Esophagus (tissue), 2 donors: ENCODE measurements around the gene EHBP1. TPM values are rescaled to one million over a fixed set of nuclear protein-coding genes. Genes with fewer than 3 reads are reported as not detected.

Experiments used
- H3K27ac ChIP-seq, 2 donors: one replicate each; pipeline ENCODE4 v1.5.1; 2013; ENCODE audit warnings: low read depth in 2 of 2, mild to moderate bottlenecking in 2 of 2, inconsistent platforms in 1 of 2, low read length in 1 of 2, moderate library complexity in 1 of 2
- H3K27me3 ChIP-seq, 2 donors: one replicate each; pipeline ENCODE4 v1.6.1; 2013; ENCODE audit warnings: low read length in 2 of 2, control low read depth in 1 of 2, mild to moderate bottlenecking in 1 of 2; ENCODE audit not compliant: insufficient read depth in 2 of 2, control insufficient read depth in 1 of 2
- H3K36me3 ChIP-seq, 2 donors: one replicate each; pipeline ENCODE4 v1.6.1; 2013; ENCODE audit warnings: low read length in 1 of 2; ENCODE audit not compliant: control insufficient read depth in 2 of 2, insufficient read depth in 2 of 2
- H3K4me1 ChIP-seq, 2 donors: one replicate each; pipeline ENCODE4 v1.6.1; 2013; ENCODE audit warnings: low read length in 1 of 2; ENCODE audit not compliant: control insufficient read depth in 2 of 2, insufficient read depth in 2 of 2
- H3K4me3 ChIP-seq, 2 donors: one replicate each; pipeline ENCODE4 v1.5.1; 2013; ENCODE audit warnings: low read length in 2 of 2, mild to moderate bottlenecking in 2 of 2, low read depth in 1 of 2, moderate library complexity in 1 of 2
- H3K9me3 ChIP-seq, 2 donors: one replicate each; pipeline ENCODE4 v1.6.1; 2013; ENCODE audit warnings: mild to moderate bottlenecking in 2 of 2, low read depth in 1 of 2, low read length in 1 of 2, moderate library complexity in 1 of 2; ENCODE audit not compliant: control insufficient read depth in 2 of 2, insufficient read depth in 1 of 2
- WGBS, 2 donors: extraction: QIAGEN DNeasy Blood & Tissue Kit; methylation state at CpG; one replicate each; pipeline ENCODE4 v1.1.7; 2013; 5-methylcytosine and 5-hydroxymethylcytosine counted together
- polyA plus RNA-seq, 2 donors: library from polyadenylated mRNA; stranded (reverse); fragments of 200-250 nt; gene quantifications; one replicate each; pipeline ENCODE4 v1.2.3, GENCODE V29; 2013
- donor health status: healthy with polysubstance abuse.
- donor health status: Bipolar disorder and iron deficiency.

Gene EHBP1
- polyA plus RNA-seq = 10 to 100 TPM; 14.1 to 28.9 TPM

- H3K36me3 ChIP-seq = no peaks in the 10 kb centered on the region
- H3K27me3 ChIP-seq = no peaks in the 10 kb centered on the region
- 0 to 1% methylated on average over 43 to 45 of the region's 45 CpGs for WGBS, 2 donors
- H3K27ac ChIP-seq = peak within 1 kb of the TSS; percentile 91 to 96
- no peaks in the 10 kb centered on the region for H3K9me3 ChIP-seq
- H3K4me1 ChIP-seq = no peaks in the 10 kb centered on the region
- peak within 1 kb of the TSS; percentile 79 to 91 for H3K4me3 ChIP-seq
Observed at GRCh38 chr2:62705007-62705829, at the start of gene EHBP1. TSS of gene EHBP1 (plus strand) at chr2:62705713. CDS start at chr2:62707192, 1,479 bp downstream.

- H3K4me1 ChIP-seq = peaks cover 0 to 8% of the 10 kb centered on the region in 2 donors
- no peak overlapping the region for H3K4me3 ChIP-seq
- no peaks in the 10 kb centered on the region for H3K9me3 ChIP-seq
- H3K27ac ChIP-seq = no peak overlapping the region
- H3K27me3 ChIP-seq = no peaks in the 10 kb centered on the region
- H3K36me3 ChIP-seq = no peaks in the 10 kb centered on the region
Observed at GRCh38 chr2:62657783-62658182, 47.7 kb upstream of the EHBP1 start.

- no peaks in the 10 kb centered on the region for H3K9me3 ChIP-seq
- H3K27me3 ChIP-seq = no peaks in the 10 kb centered on the region
- H3K4me3 ChIP-seq = no peak overlapping the region
- 97 to 100% methylated on average over 2 of the region's 2 CpGs for WGBS, 2 donors
- no peak overlapping the region for H3K27ac ChIP-seq
- no peaks in the 10 kb centered on the region for H3K36me3 ChIP-seq
- peaks cover 0 to 8% of the 10 kb centered on the region in 2 donors for H3K4me1 ChIP-seq
Observed at GRCh38 chr2:62658891-62659290, 46.6 kb upstream of the EHBP1 start.

GRCh38 chr2:62660087-62660486 lies 45.4 kb upstream of the EHBP1 start:
- WGBS, 2 donors = 48 to 50% methylated on average over 2 of the region's 2 CpGs
- H3K27me3 ChIP-seq = no peaks in the 10 kb centered on the region
- peak overlapping the region in 1 of 2 donors; percentile 19 for H3K4me3 ChIP-seq
- peak overlapping the region; percentile 35 to 76 for H3K27ac ChIP-seq
- H3K9me3 ChIP-seq = no peaks in the 10 kb centered on the region
- no peaks in the 10 kb centered on the region for H3K36me3 ChIP-seq
- peaks cover 0 to 11% of the 10 kb centered on the region in 2 donors for H3K4me1 ChIP-seq

GRCh38 chr2:62660582-62661262 lies 44.8 kb upstream of the EHBP1 start:
- no peak overlapping the region for H3K4me3 ChIP-seq
- no peaks in the 10 kb centered on the region for H3K36me3 ChIP-seq
- no peaks in the 10 kb centered on the region for H3K9me3 ChIP-seq
- peak overlapping the region; percentile 35 to 55 for H3K27ac ChIP-seq
- H3K4me1 ChIP-seq = peaks cover 0 to 9% of the 10 kb centered on the region in 2 donors
- 51 to 74% methylated on average over 2 of the region's 2 CpGs for WGBS, 2 donors
- H3K27me3 ChIP-seq = no peaks in the 10 kb centered on the region

- 92 to 96% methylated on average over 3 of the region's 3 CpGs for WGBS, 2 donors
- peak overlapping the region; percentile 25 to 55 for H3K27ac ChIP-seq
Observed at GRCh38 chr2:62661263-62661635, 44.3 kb upstream of the EHBP1 start.

GRCh38 chr2:62662131-62662530 lies 43.4 kb upstream of the EHBP1 start:
- Histone ChIP-seq H3K27ac (peak overlapping the region in 1 of 2 donors; percentile 45), H3K4me1 (peaks cover 0 to 9% of the 10 kb centered on the region in 2 donors), H3K27me3 (no peaks in the 10 kb centered on the region), H3K36me3 (no peaks in the 10 kb centered on the region), H3K9me3 (no peaks in the 10 kb centered on the region), H3K4me3 (no peak overlapping the region)
- WGBS, 2 donors = 84 to 87% methylated on average over 2 of the region's 2 CpGs

More at GRCh38 chr2:62661263-62661635, 44.3 kb upstream of the EHBP1 start:
- Histone ChIP-seq H3K36me3 (no peaks in the 10 kb centered on the region), H3K4me3 (no peak overlapping the region), H3K9me3 (no peaks in the 10 kb centered on the region), H3K4me1 (peaks cover 0 to 9% of the 10 kb centered on the region in 2 donors), H3K27me3 (no peaks in the 10 kb centered on the region)

GRCh38 chr2:62662554-62662953 lies 43.0 kb upstream of the EHBP1 start:
- no peak overlapping the region for H3K4me3 ChIP-seq
- 65 to 66% methylated on average over 2 of the region's 2 CpGs for WGBS, 2 donors
- peaks cover 0 to 9% of the 10 kb centered on the region in 2 donors for H3K4me1 ChIP-seq
- no peaks in the 10 kb centered on the region for H3K9me3 ChIP-seq
- H3K27me3 ChIP-seq = no peaks in the 10 kb centered on the region
- no peaks in the 10 kb centered on the region for H3K36me3 ChIP-seq
- peak overlapping the region in 1 of 2 donors; percentile 45 for H3K27ac ChIP-seq

GRCh38 chr2:62663411-62663810 lies 42.1 kb upstream of the EHBP1 start:
- Histone ChIP-seq H3K27me3 (no peaks in the 10 kb centered on the region), H3K36me3 (no peaks in the 10 kb centered on the region), H3K27ac (no peak overlapping the region), H3K9me3 (no peaks in the 10 kb centered on the region), H3K4me1 (peaks cover 0 to 7% of the 10 kb centered on the region in 2 donors), H3K4me3 (no peak overlapping the region)
